Thoracic aorta (tissue), 2 donors: Measurements from ENCODE around the gene WFDC5. TPM values are rescaled to one million over a fixed set of nuclear protein-coding genes. Genes with fewer than 3 reads are reported as not detected.

Experiments used
- ATAC-seq: fragments of 150-250 bp; one replicate; pipeline ENCODE4 v1.8.0; 2017; ENCODE audit warnings: low read depth; ENCODE audit not compliant: insufficient number of reproducible peaks, low FRiP score
- DNase-seq: peaks from one replicate; pipeline ENCODE4 v3.0.0-alpha.2; 2020; ENCODE audit warnings: low spot score
- H3K27ac ChIP-seq, 2 donors: fragments of 200-600 bp; sonication (generic); 1 replicate in 1 of 2; 2 replicates in 1 of 2; pipeline ENCODE4 v1.5.1; 2016; ENCODE audit warnings: mild to moderate bottlenecking in 2 of 2, moderate library complexity in 2 of 2
- H3K27me3 ChIP-seq: fragments of 200-600 bp; sonication (generic); replicated peaks from 2 replicates; pipeline ENCODE4 v1.6.0; 2016; ENCODE audit warnings: mild to moderate bottlenecking; ENCODE audit not compliant: insufficient read depth
- H3K36me3 ChIP-seq: fragments of 200-600 bp; sonication (generic); one replicate; pipeline ENCODE4 v1.5.1; 2016
- H3K4me1 ChIP-seq, 2 donors: fragments of 200-600 bp; sonication (generic); 1 replicate in 1 of 2; 2 replicates in 1 of 2; pipeline versions ENCODE4 v1.5.1 to v1.6.0; 2016; ENCODE audit warnings: low read depth in 2 of 2, mild to moderate bottlenecking in 1 of 2; ENCODE audit not compliant: control insufficient read depth in 1 of 2
- H3K4me3 ChIP-seq: fragments of 200-600 bp; sonication (generic); 2 replicates; pipeline ENCODE4 v1.5.1; 2016; ENCODE audit warnings: mild to moderate bottlenecking
- H3K9me3 ChIP-seq: fragments of 200-600 bp; sonication (generic); 2 replicates; pipeline ENCODE4 v1.5.1; 2016
- total RNA-seq, 2 donors: library from RNA; depleted of rRNA; stranded (reverse); fragments of >200 nt; gene quantifications; one replicate each; pipeline versions ENCODE4 v1.1.0 to v1.2.3, GENCODE V29; 2016
- TF ChIP-seq, protein P1 (sequence below): fragments of 200-600 bp; sonication (generic); IDR thresholded peaks from one replicate; pipeline ENCODE4 v1.5.1; 2019; ENCODE audit warnings: antibody characterized with exemption

Gene WFDC5
- total RNA-seq, 2 donors from 2014 or later = not detected

DNA sequence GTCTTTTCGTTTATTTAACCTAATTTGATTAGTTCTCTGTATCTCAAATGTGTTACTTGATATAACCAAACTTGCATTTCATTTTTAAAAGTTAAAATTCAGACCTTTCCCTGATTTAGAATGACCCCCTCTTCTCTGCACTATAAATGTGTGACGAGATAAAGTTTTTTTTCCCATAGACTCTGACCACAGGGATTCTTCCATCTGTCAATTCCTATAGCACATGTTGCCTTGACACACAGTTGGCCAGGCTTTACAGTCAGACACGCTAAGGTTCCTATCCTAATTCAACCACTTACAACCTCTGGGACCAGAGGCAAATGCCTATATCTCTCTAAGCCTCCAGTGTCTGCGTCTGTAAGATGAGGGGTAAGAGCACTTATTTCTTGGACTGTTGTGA, 54.7 kb downstream of the WFDC5 start:
- ATAC-seq (no peak), DNase-seq (no peak)
- TF ChIP-seq, protein P1, sequence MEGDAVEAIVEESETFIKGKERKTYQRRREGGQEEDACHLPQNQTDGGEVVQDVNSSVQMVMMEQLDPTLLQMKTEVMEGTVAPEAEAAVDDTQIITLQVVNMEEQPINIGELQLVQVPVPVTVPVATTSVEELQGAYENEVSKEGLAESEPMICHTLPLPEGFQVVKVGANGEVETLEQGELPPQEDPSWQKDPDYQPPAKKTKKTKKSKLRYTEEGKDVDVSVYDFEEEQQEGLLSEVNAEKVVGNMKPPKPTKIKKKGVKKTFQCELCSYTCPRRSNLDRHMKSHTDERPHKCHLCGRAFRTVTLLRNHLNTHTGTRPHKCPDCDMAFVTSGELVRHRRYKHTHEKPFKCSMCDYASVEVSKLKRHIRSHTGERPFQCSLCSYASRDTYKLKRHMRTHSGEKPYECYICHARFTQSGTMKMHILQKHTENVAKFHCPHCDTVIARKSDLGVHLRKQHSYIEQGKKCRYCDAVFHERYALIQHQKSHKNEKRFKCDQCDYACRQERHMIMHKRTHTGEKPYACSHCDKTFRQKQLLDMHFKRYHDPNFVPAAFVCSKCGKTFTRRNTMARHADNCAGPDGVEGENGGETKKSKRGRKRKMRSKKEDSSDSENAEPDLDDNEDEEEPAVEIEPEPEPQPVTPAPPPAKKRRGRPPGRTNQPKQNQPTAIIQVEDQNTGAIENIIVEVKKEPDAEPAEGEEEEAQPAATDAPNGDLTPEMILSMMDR = no peak
- Histone ChIP-seq H3K4me3 (no peak overlapping the region), H3K36me3 (no peaks in the 10 kb centered on the region), H3K4me1 (no peaks in the 10 kb centered on the region), H3K27ac (no peak overlapping the region), H3K9me3 (no peaks in the 10 kb centered on the region), H3K27me3 (no peaks in the 10 kb centered on the region)

Other genes with a start within 250 kb of the WFDC5 start
- 100 to 1,000 TPM; 135 to 156 TPM for gene YWHAB, start 229.5 kb downstream of the WFDC5 start, total RNA-seq
- gene PABPC1L, start 205.1 kb downstream of the WFDC5 start, total RNA-seq = 10 to 100 TPM; 29.5 to 33.2 TPM
- 10 to 100 TPM; 11.9 to 13.0 TPM for gene TOMM34, start 154.8 kb downstream of the WFDC5 start, total RNA-seq
- 10 to 100 TPM; 30.3 to 47.9 TPM for gene STK4, start 148.7 kb downstream of the WFDC5 start, total RNA-seq
- not detected for gene KCNS1, start 14.0 kb downstream of the WFDC5 start, total RNA-seq
- gene WFDC12, start 9.3 kb upstream of the WFDC5 start, total RNA-seq = not detected
- gene PI3, start 59.7 kb upstream of the WFDC5 start, total RNA-seq = not detected
- not detected for gene SEMG1, start 91.9 kb upstream of the WFDC5 start, total RNA-seq
- gene SEMG2, start 106.2 kb upstream of the WFDC5 start, total RNA-seq = not detected
- 10 to 100 TPM; 44.3 to 56.0 TPM for gene SLPI, start 139.4 kb upstream of the WFDC5 start, total RNA-seq
- not detected for gene RBPJL, start 191.7 kb upstream of the WFDC5 start, total RNA-seq
- gene MATN4, start 193.1 kb upstream of the WFDC5 start, total RNA-seq = under 1 TPM in 1 of 2 donors, not detected in 1; 0.27 TPM
- gene SDC4, start 233.2 kb upstream of the WFDC5 start, total RNA-seq = 100 to 1,000 TPM in 1 of 2 donors, 10 to 100 TPM in 1; 93.5 to 108 TPM
- gene SYS1, start 248.0 kb upstream of the WFDC5 start, total RNA-seq = 10 to 100 TPM; 24.6 to 40.8 TPM